Ascending aorta (tissue), 2 donors: ENCODE data around the gene IDH3B. TPM values are rescaled to one million over a fixed set of nuclear protein-coding genes. Genes with fewer than 3 reads are reported as not detected.
A peak's percentile ranks its signal among the peaks of the same experiment; 100 is the strongest.

Experiments
- DNase-seq, 2 donors: peaks; one replicate each; pipeline ENCODE4 v3.0.0-alpha.2; 2019; ENCODE audit warnings: low spot score in 2 of 2
- H3K27ac ChIP-seq, 2 donors: fragments of 200-600 bp; sonication (generic); one replicate each; pipeline ENCODE4 v1.5.1; 2016 to 2017; ENCODE audit warnings: mild to moderate bottlenecking in 1 of 2
- H3K27me3 ChIP-seq: fragments of 200-600 bp; sonication (generic); one replicate; pipeline ENCODE4 v1.5.1; 2017
- H3K36me3 ChIP-seq, 2 donors: fragments of 200-600 bp; sonication (generic); one replicate each; pipeline ENCODE4 v1.5.1; 2016
- H3K4me1 ChIP-seq, 2 donors: fragments of 200-600 bp; sonication (generic); one replicate each; pipeline ENCODE4 v1.5.1; 2016 to 2017; ENCODE audit warnings: mild to moderate bottlenecking in 1 of 2
- H3K4me3 ChIP-seq, 2 donors: fragments of 200-600 bp; sonication (generic); one replicate each; pipeline ENCODE4 v1.5.1; 2016 to 2017; ENCODE audit warnings: mild to moderate bottlenecking in 1 of 2
- H3K9me3 ChIP-seq, 2 donors: fragments of 200-600 bp; sonication (generic); one replicate each; pipeline ENCODE4 v1.5.1; 2016
- intact Hi-C: fragments of 100-400 bp; cut with DNase I; formaldehyde crosslinking; loops from one replicate; pipeline ENCODE4 v1.15.1; 2023
- total RNA-seq: library from RNA; depleted of rRNA; stranded (reverse); fragments of >200 nt; gene quantifications from one replicate; pipeline ENCODE4 v1.1.0, GENCODE V29; 2016
- TF ChIP-seq, protein P1 (sequence below), 3 experiments: fragments of 200-600 bp in 2 of 3; fragments of 450-650 bp in 1 of 3; sonication (generic) in 2 of 3; IDR thresholded peaks; one replicate each; pipeline ENCODE4 v1.5.1; 2016 to 2019; ENCODE audit warnings: antibody characterized with exemption in 3 of 3, mild to moderate bottlenecking in 1 of 3, moderate library complexity in 1 of 3

The IDH3B gene
- total RNA-seq, 1 donor from 2014 or later, result 24.9 TPM

DNA sequence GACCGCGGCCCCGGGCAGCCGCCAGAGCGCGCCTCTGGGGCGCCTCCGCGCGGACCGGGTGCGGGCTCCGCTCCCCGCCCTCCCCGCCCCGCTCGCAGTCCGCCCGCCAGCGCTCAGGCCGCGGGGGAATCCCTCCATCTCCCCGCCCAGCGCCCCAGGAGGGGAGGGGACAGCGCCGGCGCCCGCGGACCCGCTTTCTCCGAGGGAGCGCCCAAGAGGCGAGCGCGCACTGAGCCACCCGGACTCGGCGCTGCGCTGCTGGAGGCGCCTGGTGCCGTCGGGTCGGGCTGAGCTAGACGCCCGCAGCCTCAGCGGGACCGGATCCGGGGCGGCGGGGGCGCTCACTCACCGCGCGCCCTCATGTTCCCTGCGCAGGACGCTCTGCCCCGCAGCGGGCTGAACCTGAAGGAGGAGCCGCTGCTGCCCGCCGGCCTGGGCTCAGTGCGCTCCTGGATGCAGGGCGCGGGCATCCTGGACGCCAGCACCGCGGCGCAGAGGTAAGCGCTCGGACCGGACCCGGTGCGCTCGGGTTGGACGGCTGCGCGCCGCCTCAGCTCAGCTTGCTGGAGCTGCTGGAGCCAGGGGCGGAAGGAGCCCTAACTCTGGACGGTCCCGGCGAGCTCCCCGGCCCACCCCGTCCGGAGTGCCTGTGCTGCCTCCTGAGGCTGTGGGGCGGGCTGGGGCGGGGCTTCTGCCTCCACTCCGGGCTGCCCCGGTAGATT is 29.4 kb upstream of the IDH3B start:
- TF ChIP-seq, protein P1, sequence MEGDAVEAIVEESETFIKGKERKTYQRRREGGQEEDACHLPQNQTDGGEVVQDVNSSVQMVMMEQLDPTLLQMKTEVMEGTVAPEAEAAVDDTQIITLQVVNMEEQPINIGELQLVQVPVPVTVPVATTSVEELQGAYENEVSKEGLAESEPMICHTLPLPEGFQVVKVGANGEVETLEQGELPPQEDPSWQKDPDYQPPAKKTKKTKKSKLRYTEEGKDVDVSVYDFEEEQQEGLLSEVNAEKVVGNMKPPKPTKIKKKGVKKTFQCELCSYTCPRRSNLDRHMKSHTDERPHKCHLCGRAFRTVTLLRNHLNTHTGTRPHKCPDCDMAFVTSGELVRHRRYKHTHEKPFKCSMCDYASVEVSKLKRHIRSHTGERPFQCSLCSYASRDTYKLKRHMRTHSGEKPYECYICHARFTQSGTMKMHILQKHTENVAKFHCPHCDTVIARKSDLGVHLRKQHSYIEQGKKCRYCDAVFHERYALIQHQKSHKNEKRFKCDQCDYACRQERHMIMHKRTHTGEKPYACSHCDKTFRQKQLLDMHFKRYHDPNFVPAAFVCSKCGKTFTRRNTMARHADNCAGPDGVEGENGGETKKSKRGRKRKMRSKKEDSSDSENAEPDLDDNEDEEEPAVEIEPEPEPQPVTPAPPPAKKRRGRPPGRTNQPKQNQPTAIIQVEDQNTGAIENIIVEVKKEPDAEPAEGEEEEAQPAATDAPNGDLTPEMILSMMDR (IDR thresholded peaks at IDR 0.05), result peak in 1 of 3 experiments; percentile 6
- intact Hi-C loops, result loop anchor here (1.0 to 10.0 kb wide), 6 partner anchors 29 to 181 kb away; partner anchors contain the start of genes IDH3B, NOP56, PCED1A and PTPRA
- Histone ChIP-seq H3K9me3 (no peaks in the 10 kb centered on the region), H3K36me3 (no peaks in the 10 kb centered on the region), H3K4me3 (peak overlapping the region; percentile 65 to 92), H3K27me3 (peaks cover 6% of the 10 kb centered on the region), H3K4me1 (peaks cover 2 to 7% of the 10 kb centered on the region in 2 donors), H3K27ac (peak overlapping the region; percentile 2 to 73)
- peak in 1 of 2 donors; percentile 70 for DNase-seq

DNA sequence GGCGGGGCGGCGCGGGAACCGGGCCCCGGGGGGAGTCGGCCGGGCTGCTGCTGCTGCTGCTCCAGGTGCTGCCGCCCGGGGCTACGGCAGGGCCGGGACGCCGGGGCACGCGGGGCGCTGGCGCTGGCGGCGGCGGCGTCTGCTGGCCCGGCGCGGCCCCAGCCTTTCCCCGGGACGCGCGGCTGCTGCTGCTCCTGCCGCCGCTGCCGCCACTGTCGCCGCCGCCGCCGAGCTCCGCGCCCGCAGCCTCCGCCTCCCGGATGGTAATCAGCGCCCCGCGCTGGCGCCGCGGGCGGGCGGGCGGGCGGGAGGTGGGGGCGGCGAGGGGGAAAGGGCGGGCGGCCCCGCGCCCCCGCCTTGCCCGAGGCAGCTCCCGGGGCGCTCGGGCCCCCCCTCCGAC is 28.9 kb upstream of the IDH3B start:
- peak overlapping the region in 1 of 2 donors; percentile 73 for H3K27ac ChIP-seq
- intact Hi-C loops, result loop anchor here (1.0 to 10.0 kb wide), 6 partner anchors 29 to 182 kb away; partner anchors contain the start of genes IDH3B, NOP56, PCED1A and PTPRA
- no peaks in the 10 kb centered on the region for H3K9me3 ChIP-seq
- H3K36me3 ChIP-seq, result no peaks in the 10 kb centered on the region
- no peak for DNase-seq
- H3K27me3 ChIP-seq, result peaks cover 6% of the 10 kb centered on the region
- TF ChIP-seq, protein P1 (IDR thresholded peaks at IDR 0.05), result no peak
- peaks cover 2 to 7% of the 10 kb centered on the region in 2 donors for H3K4me1 ChIP-seq
- peak overlapping the region; percentile 65 to 92 for H3K4me3 ChIP-seq

DNA sequence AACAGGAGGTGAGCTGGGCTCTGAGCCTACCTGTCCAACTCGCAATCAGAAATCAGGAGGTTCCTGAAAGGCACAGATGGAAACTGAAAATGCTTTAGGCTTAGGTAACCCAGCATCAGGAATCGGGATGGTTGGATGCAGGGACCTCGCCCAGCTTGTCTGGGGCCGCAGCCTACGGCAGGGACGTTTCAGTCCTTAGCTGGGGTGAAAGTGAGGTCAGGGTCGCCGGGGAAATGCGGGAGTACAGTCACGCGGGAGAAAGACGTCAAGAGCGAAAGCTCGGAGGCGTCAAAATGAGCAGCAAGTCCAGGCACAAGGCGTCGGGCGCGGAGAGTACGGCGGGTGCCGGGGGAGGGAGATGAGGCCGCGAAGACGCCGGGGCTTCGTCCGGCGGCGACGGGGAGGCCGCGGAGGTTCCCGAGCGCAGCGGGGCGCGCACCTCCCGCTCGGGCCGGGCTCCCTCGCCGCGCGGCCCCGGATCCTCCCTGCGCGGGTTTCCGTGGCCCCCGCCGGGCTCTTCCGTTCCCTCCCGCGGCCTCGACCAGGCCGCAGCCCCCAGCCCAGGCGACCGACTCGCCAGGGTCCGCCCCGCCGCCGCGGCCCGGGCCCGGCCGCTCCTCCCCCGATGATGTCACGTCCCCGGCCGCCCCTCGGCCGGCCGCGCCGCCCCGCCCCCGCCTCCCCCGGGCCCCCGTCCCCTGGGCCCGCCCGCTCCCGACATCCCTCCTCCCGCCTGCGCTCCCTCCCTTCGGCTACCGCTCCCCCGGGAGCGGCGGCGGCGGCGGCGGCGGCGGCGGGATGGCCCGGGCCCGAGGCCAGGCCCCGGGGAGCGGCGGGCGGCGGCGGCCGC is 28.2 kb upstream of the IDH3B start, which contains the start of gene EBF4:
TSS of gene EBF4 (plus strand) at position 745 of the 850 bp plus-strand sequence. CDS start 866 bp downstream, outside the sequence.
- peak in 1 of 2 donors; percentile 71 for DNase-seq
- Histone ChIP-seq H3K4me3 (peak within 1 kb of the TSS; percentile 65 to 92), H3K9me3 (no peaks in the 10 kb centered on the region), H3K27me3 (peaks cover 6% of the 10 kb centered on the region), H3K36me3 (no peaks in the 10 kb centered on the region), H3K4me1 (peaks cover 2 to 7% of the 10 kb centered on the region in 2 donors), H3K27ac (peak within 1 kb of the TSS; percentile 83 to 94)
- TF ChIP-seq, protein P1 (IDR thresholded peaks at IDR 0.05), result no peak
- intact Hi-C loops, result loop anchor here (2.0 to 10.0 kb wide), 4 partner anchors 60 to 183 kb away; partner anchors contain the start of genes PCED1A, PTPRA and VPS16

GRCh38 chr20:2691663-2692035 is 27.6 kb upstream of the IDH3B start:
- TF ChIP-seq, protein P1 (IDR thresholded peaks at IDR 0.05), result no peak
- intact Hi-C loops, result loop anchor here (2.0 to 10.0 kb wide), 4 partner anchors 61 to 183 kb away; partner anchors contain the start of genes PCED1A, PTPRA and VPS16
- H3K27ac ChIP-seq, result peak overlapping the region; percentile 83 to 94
- DNase-seq, result peak in 1 of 2 donors; percentile 56
- H3K36me3 ChIP-seq, result no peaks in the 10 kb centered on the region
- peaks cover 6% of the 10 kb centered on the region for H3K27me3 ChIP-seq
- no peaks in the 10 kb centered on the region for H3K9me3 ChIP-seq
- peaks cover 2 to 7% of the 10 kb centered on the region in 2 donors for H3K4me1 ChIP-seq
- peak overlapping the region; percentile 65 to 92 for H3K4me3 ChIP-seq

DNA sequence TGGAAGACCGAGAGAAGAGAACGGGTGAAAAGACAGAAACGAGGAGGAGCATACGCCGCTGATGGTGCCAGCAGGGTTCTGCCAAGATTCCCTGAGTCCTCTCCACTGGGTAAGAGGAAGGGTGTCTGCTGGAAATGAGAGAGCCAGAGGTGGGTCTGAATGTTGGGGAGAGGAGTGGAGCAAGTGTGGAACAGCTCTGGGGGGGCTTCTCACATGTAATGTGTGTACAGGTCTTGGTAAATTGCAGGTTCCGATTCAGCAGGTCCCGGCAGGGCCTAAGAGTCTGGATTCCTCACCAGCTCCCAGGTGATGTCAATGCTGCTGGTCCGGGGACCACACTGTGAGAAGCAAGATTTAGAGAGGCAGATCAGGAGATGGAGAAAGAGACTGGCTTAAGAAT is 27.1 kb upstream of the IDH3B start:
- H3K27ac ChIP-seq, result no peak overlapping the region
- no peaks in the 10 kb centered on the region for H3K9me3 ChIP-seq
- intact Hi-C loops, result loop anchor here (5.0 to 10.0 kb wide), 3 partner anchors 61 to 184 kb away; partner anchors contain the start of gene PTPRA
- peak in 1 of 2 donors; percentile 52 for DNase-seq
- H3K27me3 ChIP-seq, result peaks cover 6% of the 10 kb centered on the region
- TF ChIP-seq, protein P1 (IDR thresholded peaks at IDR 0.05), result no peak
- H3K4me3 ChIP-seq, result no peak overlapping the region
- H3K36me3 ChIP-seq, result no peaks in the 10 kb centered on the region
- peaks cover 2 to 7% of the 10 kb centered on the region in 2 donors for H3K4me1 ChIP-seq
